Activated naive CD8-positive, alpha-beta T cell treated with anti-CD3 and anti-CD28 coated beads, Interleukin-2, amount 50 U/mL, for 24 hours (primary cell): ENCODE measurements around the gene RDH14.

Experiments
- ATAC-seq: fragments of 150-1000 bp; cut with Tn5 transposase; one replicate; pipeline ENCODE4 v1.10.0; 2021
- DNase-seq: peaks from one replicate; pipeline ENCODE4 v3.0.0; 2021
- H3K27ac Mint-ChIP-seq: one replicate; pipeline ENCODE4 v1.8.0; 2021; ENCODE audit warnings: mild to moderate bottlenecking, mixed read lengths
- H3K27me3 Mint-ChIP-seq: one replicate; pipeline ENCODE4 v1.8.0; 2021; ENCODE audit warnings: mixed read lengths
- H3K36me3 Mint-ChIP-seq: one replicate; pipeline ENCODE4 v1.8.0; 2021; ENCODE audit warnings: low read depth, mixed read lengths
- H3K4me1 Mint-ChIP-seq: one replicate; pipeline ENCODE4 v1.8.0; 2021; ENCODE audit warnings: mixed read lengths
- H3K4me3 Mint-ChIP-seq: one replicate; pipeline ENCODE4 v1.8.0; 2021; ENCODE audit warnings: mild to moderate bottlenecking, moderate library complexity, mixed read lengths
- H3K9me3 Mint-ChIP-seq: one replicate; pipeline ENCODE4 v1.8.0; 2021; ENCODE audit warnings: mixed read lengths

RDH14 gene

GRCh38 chr2:18550433-18550832 lies 10.0 kb downstream of the RDH14 start:
- ATAC-seq (no peak), DNase-seq (no peak)
- H3K9me3 Mint-ChIP-seq, result peaks cover under 1% of the 10 kb centered on the region
- no peaks in the 10 kb centered on the region for H3K27me3 Mint-ChIP-seq
- H3K27ac Mint-ChIP-seq, result no peak overlapping the region
- H3K36me3 Mint-ChIP-seq, result peaks cover 24% of the 10 kb centered on the region
- peaks cover 60% of the 10 kb centered on the region for H3K4me1 Mint-ChIP-seq
- no peak overlapping the region for H3K4me3 Mint-ChIP-seq

GRCh38 chr2:18549083-18549482 lies 11.4 kb downstream of the RDH14 start:
- Mint-ChIP-seq H3K36me3 (peaks cover 14% of the 10 kb centered on the region), H3K27ac (no peak overlapping the region), H3K27me3 (no peaks in the 10 kb centered on the region), H3K4me1 (peaks cover 62% of the 10 kb centered on the region), H3K9me3 (peaks cover 3% of the 10 kb centered on the region), H3K4me3 (no peak overlapping the region)
- DNase-seq (no peak), ATAC-seq (no peak)

- ATAC-seq, result no peak
- Mint-ChIP-seq H3K4me3 (no peak overlapping the region), H3K27me3 (no peaks in the 10 kb centered on the region), H3K27ac (no peak overlapping the region), H3K4me1 (peaks cover 59% of the 10 kb centered on the region), H3K9me3 (peaks cover 3% of the 10 kb centered on the region), H3K36me3 (peaks cover 12% of the 10 kb centered on the region)
- DNase-seq, result no peak
Observed at GRCh38 chr2:18548621-18549020, 11.8 kb downstream of the RDH14 start.

GRCh38 chr2:18546567-18546966 lies 13.9 kb downstream of the RDH14 start:
- no peak overlapping the region for H3K27ac Mint-ChIP-seq
- peaks cover 12% of the 10 kb centered on the region for H3K36me3 Mint-ChIP-seq
- no peaks in the 10 kb centered on the region for H3K27me3 Mint-ChIP-seq
- peaks cover 39% of the 10 kb centered on the region for H3K4me1 Mint-ChIP-seq
- no peak overlapping the region for H3K4me3 Mint-ChIP-seq
- no peak for ATAC-seq
- DNase-seq, result no peak
- peaks cover 3% of the 10 kb centered on the region for H3K9me3 Mint-ChIP-seq

- ATAC-seq (peak; percentile 46), DNase-seq (no peak)
- Mint-ChIP-seq H3K27ac (no peak overlapping the region), H3K9me3 (peaks cover 10% of the 10 kb centered on the region), H3K27me3 (no peaks in the 10 kb centered on the region), H3K4me1 (peaks cover 37% of the 10 kb centered on the region), H3K36me3 (peaks cover 12% of the 10 kb centered on the region), H3K4me3 (no peak overlapping the region)
Observed at GRCh38 chr2:18545384-18545783, 15.1 kb downstream of the RDH14 start.

- H3K27me3 Mint-ChIP-seq, result no peaks in the 10 kb centered on the region
- H3K36me3 Mint-ChIP-seq, result peaks cover 8% of the 10 kb centered on the region
- peaks cover 10% of the 10 kb centered on the region for H3K9me3 Mint-ChIP-seq
- no peak overlapping the region for H3K27ac Mint-ChIP-seq
- no peak overlapping the region for H3K4me3 Mint-ChIP-seq
- H3K4me1 Mint-ChIP-seq, result peaks cover 31% of the 10 kb centered on the region
- DNase-seq, result no peak
- no peak for ATAC-seq
Observed at GRCh38 chr2:18544171-18544570, 16.3 kb downstream of the RDH14 start.

GRCh38 chr2:18540872-18541271 lies 19.6 kb downstream of the RDH14 start:
- ATAC-seq, result no peak
- H3K27ac Mint-ChIP-seq, result no peak overlapping the region
- DNase-seq, result no peak

GRCh38 chr2:18536697-18537096 lies 23.8 kb downstream of the RDH14 start:
- Mint-ChIP-seq H3K36me3 (peaks cover 5% of the 10 kb centered on the region), H3K4me3 (no peak overlapping the region), H3K4me1 (no peaks in the 10 kb centered on the region), H3K27ac (no peak overlapping the region), H3K27me3 (no peaks in the 10 kb centered on the region), H3K9me3 (peaks cover 7% of the 10 kb centered on the region)
- DNase-seq (no peak), ATAC-seq (no peak)

More at GRCh38 chr2:18540872-18541271, 19.6 kb downstream of the RDH14 start:
- Mint-ChIP-seq H3K4me1 (peaks cover 8% of the 10 kb centered on the region), H3K27me3 (no peaks in the 10 kb centered on the region), H3K4me3 (no peak overlapping the region), H3K36me3 (peaks cover 8% of the 10 kb centered on the region), H3K9me3 (peaks cover 10% of the 10 kb centered on the region)

- ATAC-seq (peak; percentile 15), DNase-seq (no peak)
- Mint-ChIP-seq H3K27ac (no peak overlapping the region), H3K4me1 (no peaks in the 10 kb centered on the region), H3K4me3 (no peak overlapping the region), H3K9me3 (peaks cover 6% of the 10 kb centered on the region), H3K27me3 (no peaks in the 10 kb centered on the region), H3K36me3 (peaks cover 4% of the 10 kb centered on the region)
Observed at GRCh38 chr2:18536100-18536499, 24.4 kb downstream of the RDH14 start.

- Mint-ChIP-seq H3K4me3 (no peak overlapping the region), H3K9me3 (no peaks in the 10 kb centered on the region), H3K4me1 (no peaks in the 10 kb centered on the region), H3K36me3 (no peaks in the 10 kb centered on the region), H3K27me3 (peaks cover 5% of the 10 kb centered on the region), H3K27ac (no peak overlapping the region)
- DNase-seq, result no peak
- no peak for ATAC-seq
Observed at GRCh38 chr2:18531194-18531593, 29.3 kb downstream of the RDH14 start.

GRCh38 chr2:18527822-18528221 lies 32.6 kb downstream of the RDH14 start:
- Mint-ChIP-seq H3K27me3 (peaks cover 5% of the 10 kb centered on the region), H3K4me1 (no peaks in the 10 kb centered on the region), H3K9me3 (no peaks in the 10 kb centered on the region), H3K27ac (no peak overlapping the region), H3K36me3 (no peaks in the 10 kb centered on the region), H3K4me3 (no peak overlapping the region)
- ATAC-seq (no peak), DNase-seq (no peak)

GRCh38 chr2:18527326-18527725 lies 33.1 kb downstream of the RDH14 start:
- Mint-ChIP-seq H3K4me3 (no peak overlapping the region), H3K36me3 (no peaks in the 10 kb centered on the region), H3K9me3 (no peaks in the 10 kb centered on the region), H3K27me3 (peaks cover 5% of the 10 kb centered on the region), H3K4me1 (no peaks in the 10 kb centered on the region), H3K27ac (no peak overlapping the region)
- ATAC-seq (no peak), DNase-seq (no peak)

GRCh38 chr2:18526429-18526828 lies 34.0 kb downstream of the RDH14 start:
- H3K9me3 Mint-ChIP-seq, result no peaks in the 10 kb centered on the region
- no peak overlapping the region for H3K4me3 Mint-ChIP-seq
- no peak overlapping the region for H3K27ac Mint-ChIP-seq
- H3K36me3 Mint-ChIP-seq, result no peaks in the 10 kb centered on the region
- DNase-seq (no peak), ATAC-seq (no peak)
- H3K4me1 Mint-ChIP-seq, result no peaks in the 10 kb centered on the region
- peaks cover 5% of the 10 kb centered on the region for H3K27me3 Mint-ChIP-seq

GRCh38 chr2:18525852-18526251 lies 34.6 kb downstream of the RDH14 start:
- Mint-ChIP-seq H3K9me3 (no peaks in the 10 kb centered on the region), H3K36me3 (no peaks in the 10 kb centered on the region), H3K4me3 (no peak overlapping the region), H3K4me1 (no peaks in the 10 kb centered on the region), H3K27ac (no peak overlapping the region), H3K27me3 (peaks cover 3% of the 10 kb centered on the region)
- no peak for ATAC-seq
- no peak for DNase-seq

- DNase-seq, result no peak
- H3K27ac Mint-ChIP-seq, result no peak overlapping the region
- H3K9me3 Mint-ChIP-seq, result no peaks in the 10 kb centered on the region
- no peaks in the 10 kb centered on the region for H3K36me3 Mint-ChIP-seq
- H3K4me3 Mint-ChIP-seq, result no peak overlapping the region
- H3K4me1 Mint-ChIP-seq, result no peaks in the 10 kb centered on the region
- no peak for ATAC-seq
- H3K27me3 Mint-ChIP-seq, result peaks cover 2% of the 10 kb centered on the region
Observed at GRCh38 chr2:18525236-18525635, 35.2 kb downstream of the RDH14 start.

- no peaks in the 10 kb centered on the region for H3K4me1 Mint-ChIP-seq
- ATAC-seq, result no peak
- no peak overlapping the region for H3K27ac Mint-ChIP-seq
Observed at GRCh38 chr2:18522484-18523146, 37.8 kb downstream of the RDH14 start.

More at GRCh38 chr2:18522484-18523146, 37.8 kb downstream of the RDH14 start:
- Mint-ChIP-seq H3K4me3 (no peak overlapping the region), H3K9me3 (no peaks in the 10 kb centered on the region), H3K36me3 (no peaks in the 10 kb centered on the region), H3K27me3 (peaks cover 16% of the 10 kb centered on the region)
- DNase-seq, result no peak
